Renal cortex interstitium (tissue), 11 donors: ENCODE data around the gene HMGCL. TPM values are rescaled to one million over a fixed set of nuclear protein-coding genes. Genes with fewer than 3 reads are reported as not detected.

Experiments
- DNase-seq, 11 donors: peaks; one replicate each; pipeline ENCODE4 v3.0.0-alpha.2; 2013; ENCODE audit warnings: low read depth in 9 of 11, low spot score in 4 of 11; ENCODE audit errors: extremely low read depth in 1 of 11
- polyA plus RNA-seq, 3 donors: library from polyadenylated mRNA; unstranded; fragments of 120-200 nt; gene quantifications; one replicate each; pipeline ENCODE4 v1.2.1, GENCODE V29; 2013; ENCODE audit not compliant: insufficient read length in 3 of 3

Gene HMGCL
- polyA plus RNA-seq, 3 donors: 69.2 to 72.6 (median 69.8) TPM

DNA sequence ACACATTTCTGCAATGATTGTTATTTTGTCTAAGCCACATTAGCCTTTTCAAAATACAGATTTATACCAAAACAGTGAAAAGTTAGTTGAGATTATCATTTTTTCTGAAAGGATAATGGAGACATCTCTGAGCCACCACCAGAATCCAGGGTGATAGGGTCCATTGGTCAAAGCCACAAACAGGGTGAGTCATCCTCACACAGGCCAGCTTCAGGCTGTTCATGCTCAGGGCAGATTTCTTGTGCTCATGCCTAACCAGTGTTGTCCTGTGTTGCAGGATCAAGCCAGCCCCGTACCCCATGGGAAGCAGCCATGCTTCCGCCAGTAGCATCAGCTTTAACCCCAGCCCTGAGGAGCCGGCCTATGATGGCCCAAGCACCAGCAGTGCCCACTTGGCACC, 68.6 kb downstream of the HMGCL start:
- DNase-seq: no peak

DNA sequence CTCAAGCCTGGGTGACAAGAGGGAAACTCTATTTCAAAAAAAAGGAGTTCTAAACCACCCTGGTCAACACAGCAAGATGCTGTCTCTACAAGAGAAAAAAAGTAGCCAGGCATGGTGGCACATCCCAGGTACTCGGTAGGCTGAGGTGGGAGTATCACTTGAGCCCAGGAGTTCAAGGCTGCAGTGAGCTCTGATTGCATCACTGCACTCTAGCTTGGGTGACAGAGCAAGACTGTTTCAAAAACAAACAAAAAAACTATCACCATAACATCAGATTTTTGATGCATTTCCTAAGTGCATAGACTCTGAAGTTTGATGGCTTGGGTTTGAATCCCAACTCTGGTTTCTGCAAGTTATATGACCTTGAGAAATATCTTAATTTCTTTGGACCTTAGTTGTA, 72.3 kb downstream of the HMGCL start:
- DNase-seq: no peak

Other genes with a start within 250 kb of the HMGCL start
- gene RPL11, start 133.6 kb downstream of the HMGCL start, polyA plus RNA-seq: 1,000 to 10,000 TPM; 2,131 to 2,732 (median 2,597) TPM
- gene ELOA, start 82.0 kb downstream of the HMGCL start, polyA plus RNA-seq: 10 to 100 TPM; 34.5 to 36.2 (median 35.9) TPM
- 10 to 100 TPM; 59.3 to 65.1 (median 59.9) TPM for gene PITHD1, start 47.0 kb downstream of the HMGCL start, polyA plus RNA-seq
- 10 to 100 TPM; 51.5 to 78.0 (median 75.1) TPM for gene LYPLA2, start 34.3 kb downstream of the HMGCL start, polyA plus RNA-seq
- 10 to 100 TPM; 30.7 to 40.6 (median 39.5) TPM for gene GALE, start 24.7 kb downstream of the HMGCL start, polyA plus RNA-seq
- gene FUCA1, start 42.9 kb upstream of the HMGCL start, polyA plus RNA-seq: 10 to 100 TPM; 37.3 to 43.1 (median 37.4) TPM
- under 1 TPM; 0.08 to 0.10 (median 0.09) TPM for gene CNR2, start 87.9 kb upstream of the HMGCL start, polyA plus RNA-seq
- 100 to 1,000 TPM; 184 to 213 (median 212) TPM for gene PNRC2, start 134.4 kb upstream of the HMGCL start, polyA plus RNA-seq
- gene SRSF10, start 154.9 kb upstream of the HMGCL start, polyA plus RNA-seq: 100 to 1,000 TPM; 197 to 242 (median 223) TPM